Neural cell (in vitro differentiated cells): ENCODE results near the gene CPNE6. TPM values are rescaled to one million over a fixed set of nuclear protein-coding genes. Genes with fewer than 3 reads are reported as not detected.

Experiments used
- H2AFZ ChIP-seq: fragments of 200-600, 300-800 bp; sonication (generic), shearing (Covaris generic); 2 replicates; pipeline ENCODE4 v1.6.0; 2014; ENCODE audit warnings: low read depth, mild to moderate bottlenecking, antibody characterized with exemption, low read length, moderate library complexity
- H3F3A ChIP-seq: fragments of 200-600 bp; shearing (Covaris generic); 2 replicates; pipeline ENCODE4 v1.6.1; 2016; ENCODE audit warnings: mild to moderate bottlenecking, moderate library complexity, mixed read lengths, antibody characterized with exemption, low read length; ENCODE audit not compliant: insufficient read depth, poor library complexity, severe bottlenecking
- H3K27ac ChIP-seq: fragments of 200-600, 300-800 bp; sonication (generic), shearing (Covaris generic); 2 replicates; pipeline ENCODE4 v1.5.1; 2014; ENCODE audit warnings: mild to moderate bottlenecking, low read length, moderate library complexity
- H3K27me3 ChIP-seq: fragments of 300-800, 200-600 bp; sonication (generic), shearing (Covaris generic); 2 replicates; pipeline ENCODE4 v1.6.0; 2014; ENCODE audit warnings: mild to moderate bottlenecking, low read depth, low read length, moderate library complexity; ENCODE audit not compliant: insufficient read depth
- H3K36me3 ChIP-seq: fragments of 300-800, 200-600 bp; sonication (generic), shearing (Covaris generic); 2 replicates; pipeline ENCODE4 v1.5.1; 2014; ENCODE audit warnings: mild to moderate bottlenecking, antibody characterized with exemption, low read length, moderate library complexity; ENCODE audit not compliant: insufficient read depth
- H3K4me2 ChIP-seq: fragments of 300-800, 200-600 bp; sonication (generic), shearing (Covaris generic); 2 replicates; pipeline ENCODE4 v1.6.0; 2014; ENCODE audit warnings: mild to moderate bottlenecking, low read length
- H3K4me3 ChIP-seq: fragments of 300-800, 200-600 bp; sonication (generic), shearing (Covaris generic); 2 replicates; pipeline ENCODE4 v1.5.1; 2014; ENCODE audit warnings: mild to moderate bottlenecking, low read length, moderate library complexity
- H3K79me2 ChIP-seq: fragments of 200-600 bp; shearing (Covaris generic); replicated peaks from 2 replicates; pipeline ENCODE4 v1.6.0; 2014; ENCODE audit warnings: mild to moderate bottlenecking, low read length, moderate library complexity; ENCODE audit not compliant: insufficient read depth
- H3K9ac ChIP-seq: fragments of 300-800, 200-600 bp; sonication (generic), shearing (Covaris generic); 2 replicates; pipeline ENCODE4 v1.6.1; 2016; ENCODE audit warnings: mild to moderate bottlenecking, low read length, mixed read lengths
- H3K9me2 ChIP-seq: fragments of 200-600 bp; shearing (Covaris generic); 2 replicates; pipeline ENCODE4 v1.6.1; 2016; ENCODE audit warnings: mild to moderate bottlenecking, low read length, mixed read lengths; ENCODE audit not compliant: insufficient read depth
- H3K9me3 ChIP-seq: fragments of 200-600, 300-800 bp; sonication (generic), shearing (Covaris generic); 2 replicates; pipeline ENCODE4 v1.6.1; 2016; ENCODE audit warnings: mild to moderate bottlenecking, mixed run types, low read length, moderate library complexity, mixed read lengths
- H4K20me1 ChIP-seq: fragments of 200-600 bp; shearing (Covaris generic); 2 replicates; pipeline ENCODE4 v1.6.1; 2016; ENCODE audit warnings: mild to moderate bottlenecking, mixed run types; ENCODE audit not compliant: insufficient read depth
- CTCF ChIP-seq: fragments of 450-650 bp; IDR thresholded peaks from 2 replicates; pipeline ENCODE4 v1.5.1; 2014; ENCODE audit warnings: antibody characterized with exemption, mild to moderate bottlenecking, moderate library complexity; ENCODE audit not compliant: poor library complexity, severe bottlenecking
- EP300 ChIP-seq: fragments of 450-650 bp; conservative IDR thresholded peaks from 2 replicates; pipeline ENCODE4 v1.6.1; 2014; ENCODE audit warnings: antibody characterized with exemption, mild to moderate bottlenecking, moderate library complexity; ENCODE audit not compliant: poor library complexity, severe bottlenecking
- MXI1 ChIP-seq: fragments of 450-650 bp; conservative IDR thresholded peaks from 2 replicates; pipeline ENCODE4 v1.6.1; 2014; ENCODE audit warnings: antibody characterized with exemption, mild to moderate bottlenecking; ENCODE audit not compliant: poor library complexity, severe bottlenecking
- POLR2AphosphoS5 ChIP-seq: IDR thresholded peaks from 2 replicates; pipeline ENCODE4 v1.6.1; 2012
- RAD21 ChIP-seq: fragments of 450-650 bp; conservative IDR thresholded peaks from 2 replicates; pipeline ENCODE4 v1.6.1; 2014; ENCODE audit warnings: antibody characterized with exemption, mild to moderate bottlenecking, moderate library complexity
- REST ChIP-seq: IDR thresholded peaks from 2 replicates; pipeline ENCODE4 v1.6.1; 2012; ENCODE audit warnings: borderline replicate concordance
- TAF1 ChIP-seq: IDR thresholded peaks from 2 replicates; pipeline ENCODE4 v1.6.1; 2012; ENCODE audit warnings: low read depth
- polyA plus RNA-seq: library from polyadenylated mRNA; depleted of rRNA; stranded (reverse); fragments of >200 nt; gene quantifications from 2 replicates; pipeline ENCODE4 v1.2.3, GENCODE V29; 2014

CPNE6 gene
- polyA plus RNA-seq, 1 donor from 2014 or later = 4.1 TPM

- no peak overlapping the region for H2AFZ ChIP-seq
- H4K20me1 ChIP-seq = no peaks in the 10 kb centered on the region
- no peak overlapping the region for H3K27ac ChIP-seq
- no peaks in the 10 kb centered on the region for H3F3A ChIP-seq
- no peaks in the 10 kb centered on the region for H3K36me3 ChIP-seq
- no peak overlapping the region for H3K4me3 ChIP-seq
- no peaks in the 10 kb centered on the region for H3K9me2 ChIP-seq
- peaks cover 16% of the 10 kb centered on the region for H3K27me3 ChIP-seq
- no peaks in the 10 kb centered on the region for H3K79me2 ChIP-seq
- no peak overlapping the region for H3K4me2 ChIP-seq
- no peaks in the 10 kb centered on the region for H3K9me3 ChIP-seq
- TF ChIP-seq RAD21 (no peak), MXI1 (no peak)
- no peak overlapping the region for H3K9ac ChIP-seq
Measured at GRCh38 chr14:24096545-24097181, 25.3 kb downstream of the CPNE6 start.

- TF ChIP-seq EP300 (no peak), TAF1 (no peak), POLR2AphosphoS5 (no peak), CTCF (no peak), REST (no peak)
- Histone ChIP-seq H3K9me2 (no peaks in the 10 kb centered on the region), H3K36me3 (no peaks in the 10 kb centered on the region), H3K79me2 (no peaks in the 10 kb centered on the region), H3K4me2 (no peak overlapping the region), H3K4me3 (no peak overlapping the region), H2AFZ (no peak overlapping the region), H3F3A (no peaks in the 10 kb centered on the region), H3K9me3 (no peaks in the 10 kb centered on the region), H4K20me1 (no peaks in the 10 kb centered on the region), H3K27ac (no peak overlapping the region), H3K9ac (no peak overlapping the region), H3K27me3 (peaks cover 16% of the 10 kb centered on the region)
Measured at GRCh38 chr14:24098229-24098926, 27.0 kb downstream of the CPNE6 start.
